HG03097 (cell line): ENCODE measurements around the gene ITPR1.
A peak's percentile ranks its signal among the peaks of the same experiment; 100 is the strongest.

Source experiments
- ATAC-seq: cut with Tn5 transposase; IDR thresholded peaks from one replicate; pipeline ENCODE4 v1.9.1; 2021; ENCODE audit not compliant: unreplicated experiment, low FRiP score

The ITPR1 gene

GRCh38 chr3:4734454-4734853 is 241.3 kb downstream of the ITPR1 start:
- ATAC-seq, result no peak

GRCh38 chr3:4735243-4735642 is 242.1 kb downstream of the ITPR1 start:
- no peak for ATAC-seq

GRCh38 chr3:4736284-4736861 is 243.2 kb downstream of the ITPR1 start:
- ATAC-seq, result no peak

- ATAC-seq, result peak; percentile 89
Observed at GRCh38 chr3:4738737-4739274, 245.7 kb downstream of the ITPR1 start.

GRCh38 chr3:4739289-4740236 is 246.4 kb downstream of the ITPR1 start:
- no peak for ATAC-seq

- no peak for ATAC-seq
Observed at GRCh38 chr3:4740397-4741105, 247.4 kb downstream of the ITPR1 start.

GRCh38 chr3:4741106-4741403 is 247.9 kb downstream of the ITPR1 start:
- no peak for ATAC-seq

GRCh38 chr3:4741404-4742307 is 248.5 kb downstream of the ITPR1 start:
- no peak for ATAC-seq

- no peak for ATAC-seq
Observed at GRCh38 chr3:4742359-4742758, 249.2 kb downstream of the ITPR1 start.

- no peak for ATAC-seq
Observed at GRCh38 chr3:4743371-4743770, 250.2 kb downstream of the ITPR1 start.

- no peak for ATAC-seq
Observed at GRCh38 chr3:4744405-4745234, 251.5 kb downstream of the ITPR1 start.

GRCh38 chr3:4745235-4745610 is 252.1 kb downstream of the ITPR1 start:
- no peak for ATAC-seq

- no peak for ATAC-seq
Observed at GRCh38 chr3:4746241-4746958, 253.3 kb downstream of the ITPR1 start.

GRCh38 chr3:4748127-4748526 is 255.0 kb downstream of the ITPR1 start:
- ATAC-seq, result no peak

GRCh38 chr3:4748701-4749378 is 255.7 kb downstream of the ITPR1 start:
- no peak for ATAC-seq

GRCh38 chr3:4749567-4750002 is 256.4 kb downstream of the ITPR1 start:
- ATAC-seq, result no peak

GRCh38 chr3:4750306-4750968 is 257.3 kb downstream of the ITPR1 start:
- ATAC-seq, result no peak

- no peak for ATAC-seq
Observed at GRCh38 chr3:4751029-4751501, 257.9 kb downstream of the ITPR1 start.
